DND-41 (cell line): ENCODE results near the gene ZRANB1.

Experiments
- ATAC-seq: fragments of 200-7000 bp; cut with Tn5 transposase; 3 replicates; pipeline ENCODE4 v1.9.1; 2021; ENCODE audit warnings: low read depth; ENCODE audit not compliant: insufficient read depth
- DNase-seq: peaks from one replicate; pipeline ENCODE4 v3.0.0-alpha.2; 2020
- H2AFZ ChIP-seq: 2 replicates; pipeline ENCODE4 v1.6.0; 2012; ENCODE audit warnings: low read depth, low read length
- H3K27ac ChIP-seq: 2 replicates; pipeline ENCODE4 v1.5.1; 2012; ENCODE audit warnings: low read length, inconsistent platforms
- H3K27me3 ChIP-seq: fragments of 200-600 bp; sonication (generic); 2 replicates; pipeline ENCODE4 v1.6.0; 2012; ENCODE audit warnings: low read length, mild to moderate bottlenecking, inconsistent platforms; ENCODE audit not compliant: insufficient read depth, poor library complexity
- H3K36me3 ChIP-seq: 2 replicates; pipeline ENCODE4 v1.5.1; 2012; ENCODE audit warnings: low read length, inconsistent platforms; ENCODE audit not compliant: insufficient read depth
- H3K4me1 ChIP-seq: 2 replicates; pipeline ENCODE4 v1.5.1; 2012; ENCODE audit warnings: mild to moderate bottlenecking, low read length; ENCODE audit not compliant: insufficient read depth
- H3K4me2 ChIP-seq: 2 replicates; pipeline ENCODE4 v1.6.0; 2012; ENCODE audit warnings: mild to moderate bottlenecking, moderate library complexity, low read length, inconsistent platforms; ENCODE audit not compliant: insufficient read depth
- H3K4me3 ChIP-seq, 2 experiments: fragments of 200-600 bp in 1 of 2; shearing (Covaris generic) in 1 of 2; 2 replicates each; pipeline ENCODE4 v1.5.1; 2012 to 2016; ENCODE audit warnings: inconsistent platforms in 2 of 2, low read length in 2 of 2, mild to moderate bottlenecking in 2 of 2, low read depth in 1 of 2, moderate library complexity in 1 of 2
- H3K79me2 ChIP-seq: 2 replicates; pipeline ENCODE4 v1.6.0; 2012; ENCODE audit warnings: low read length, inconsistent platforms; ENCODE audit not compliant: insufficient read depth
- H3K9ac ChIP-seq: 2 replicates; pipeline ENCODE4 v1.6.0; 2012; ENCODE audit warnings: low read depth, mild to moderate bottlenecking, inconsistent platforms, low read length, moderate library complexity
- H3K9me3 ChIP-seq: 2 replicates; pipeline ENCODE4 v1.5.1; 2012; ENCODE audit warnings: low read length, moderate library complexity, mild to moderate bottlenecking, inconsistent platforms; ENCODE audit not compliant: insufficient read depth, severe bottlenecking
- H4K20me1 ChIP-seq: 2 replicates; pipeline ENCODE4 v1.6.0; 2012; ENCODE audit warnings: low read length; ENCODE audit not compliant: insufficient read depth
- CTCF ChIP-seq: IDR thresholded peaks from 2 replicates; pipeline ENCODE4 v1.5.1; 2012; ENCODE audit warnings: borderline replicate concordance, low read length, moderate library complexity, mild to moderate bottlenecking; ENCODE audit not compliant: poor library complexity, severe bottlenecking; ENCODE audit errors: extremely low read depth
- EZH2 ChIP-seq: IDR thresholded peaks from 3 replicates; pipeline ENCODE4 v1.6.1; 2012; ENCODE audit warnings: borderline replicate concordance, low read depth, mild to moderate bottlenecking, moderate library complexity, low read length, inconsistent platforms; ENCODE audit not compliant: severe bottlenecking

Gene ZRANB1

GRCh38 chr10:124961248-124961570, 19.3 kb downstream of the ZRANB1 start:
- H3K4me1 ChIP-seq, result no peaks in the 10 kb centered on the region
- no peak overlapping the region for H3K9ac ChIP-seq
- H3K27me3 ChIP-seq, result no peaks in the 10 kb centered on the region
- H2AFZ ChIP-seq, result no peak overlapping the region
- peaks cover 96% of the 10 kb centered on the region for H3K79me2 ChIP-seq
- H3K36me3 ChIP-seq, result peaks cover 6% of the 10 kb centered on the region
- H3K9me3 ChIP-seq, result no peaks in the 10 kb centered on the region
- H4K20me1 ChIP-seq, result peaks cover 66% of the 10 kb centered on the region
- DNase-seq (no peak), ATAC-seq (no peak)
- no peak for TF ChIP-seq CTCF
- TF ChIP-seq EZH2, result no peak
- no peak overlapping the region for H3K4me3 ChIP-seq
- no peak overlapping the region for H3K27ac ChIP-seq
- H3K4me2 ChIP-seq, result no peak overlapping the region

GRCh38 chr10:124962421-124962820, 20.5 kb downstream of the ZRANB1 start:
- peaks cover 64% of the 10 kb centered on the region for H4K20me1 ChIP-seq
- no peaks in the 10 kb centered on the region for H3K9me3 ChIP-seq
- no peak for ATAC-seq
- no peak overlapping the region for H3K4me3 ChIP-seq
- H3K36me3 ChIP-seq, result peaks cover 17% of the 10 kb centered on the region
- TF ChIP-seq CTCF, result no peak
- H3K27ac ChIP-seq, result no peak overlapping the region
- DNase-seq, result no peak
- H3K4me1 ChIP-seq, result no peaks in the 10 kb centered on the region
- no peak overlapping the region for H2AFZ ChIP-seq
- H3K4me2 ChIP-seq, result no peak overlapping the region
- no peak overlapping the region for H3K9ac ChIP-seq
- H3K27me3 ChIP-seq, result no peaks in the 10 kb centered on the region
- H3K79me2 ChIP-seq, result peaks cover 94% of the 10 kb centered on the region

- peaks cover 94% of the 10 kb centered on the region for H3K79me2 ChIP-seq
- no peaks in the 10 kb centered on the region for H3K4me1 ChIP-seq
- no peaks in the 10 kb centered on the region for H3K9me3 ChIP-seq
- H3K27ac ChIP-seq, result no peak overlapping the region
- TF ChIP-seq EZH2 (no peak), CTCF (no peak)
- no peak overlapping the region for H3K9ac ChIP-seq
- DNase-seq (no peak), ATAC-seq (no peak)
- H3K27me3 ChIP-seq, result no peaks in the 10 kb centered on the region
- no peak overlapping the region for H3K4me3 ChIP-seq
- peaks cover 59% of the 10 kb centered on the region for H4K20me1 ChIP-seq
- H2AFZ ChIP-seq, result no peak overlapping the region
- peaks cover 34% of the 10 kb centered on the region for H3K36me3 ChIP-seq
- no peak overlapping the region for H3K4me2 ChIP-seq
Observed at GRCh38 chr10:124963866-124964720, 22.2 kb downstream of the ZRANB1 start.
